Upper lobe of left lung (tissue), 4 donors: ENCODE data around the gene ZNG1B.
"Not testable (repeated sequence)": the region's sequence is repeated elsewhere in the genome, so short reads cannot be mapped to it uniquely, and the experiment has no call there.

ENCODE experiments used
- EP300 ChIP-seq, 4 donors: sonication (generic); formaldehyde crosslinking; IDR thresholded peaks; one replicate each; pipeline ENCODE4 v1.5.1; 2017; ENCODE audit warnings: antibody characterized with exemption in 4 of 4, control low read depth in 2 of 4
- POLR2AphosphoS5 ChIP-seq, 2 donors: sonication (generic); formaldehyde crosslinking; IDR thresholded peaks; one replicate each; pipeline ENCODE4 v1.5.1; 2017; ENCODE audit warnings: antibody characterized with exemption in 2 of 2
- TF ChIP-seq, protein P1 (sequence below), 6 experiments: fragments of 450-650 bp in 4 of 6; fragments of 200-600 bp in 2 of 6; sonication (generic) in 2 of 6; IDR thresholded peaks; one replicate each; pipeline ENCODE4 v1.5.1; 2016 to 2019; ENCODE audit warnings: antibody characterized with exemption in 6 of 6

DNA sequence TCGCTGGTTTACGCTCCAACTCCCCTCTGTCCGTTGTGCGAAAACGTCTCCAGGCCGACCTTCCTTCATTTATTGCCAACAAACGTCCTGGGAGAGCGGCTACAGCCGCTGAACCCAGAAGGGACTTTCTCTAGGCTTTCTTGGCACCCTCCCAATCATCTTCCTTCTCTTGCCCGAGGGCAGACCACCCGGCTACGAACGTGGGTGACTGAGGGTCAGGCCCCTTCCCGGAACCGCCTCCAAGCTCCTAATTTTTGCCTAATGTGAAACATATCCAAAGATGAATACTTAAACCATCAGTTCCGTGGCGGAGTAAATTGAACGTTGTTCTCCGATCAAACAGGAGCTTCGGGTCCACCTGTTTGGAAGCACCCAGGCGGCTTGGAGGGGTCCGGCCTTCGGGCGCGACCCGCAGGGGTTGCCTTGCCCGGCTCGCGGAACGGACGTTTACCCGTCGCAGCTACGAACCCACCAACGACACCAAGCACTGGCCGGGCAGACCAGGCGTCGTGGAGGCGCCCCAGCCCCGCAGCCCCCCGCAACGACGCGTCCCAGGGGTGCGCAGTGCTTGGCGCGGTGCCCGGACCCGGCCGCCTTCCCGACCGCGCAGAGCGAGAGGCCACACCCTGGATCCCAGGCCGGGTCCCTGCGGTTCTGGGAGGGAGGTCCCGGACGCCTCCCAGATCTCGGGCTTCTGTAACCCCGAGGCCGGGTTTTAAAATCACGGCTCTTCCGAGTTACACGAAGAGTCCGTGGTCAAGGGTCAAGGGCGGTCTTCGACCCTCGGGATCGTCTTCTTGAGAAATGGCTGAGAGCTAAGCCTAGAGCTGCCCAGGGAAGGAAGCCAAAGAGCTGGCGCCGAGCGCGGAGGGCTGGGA, 65.0 kb downstream of the ZNG1B start:
- TF ChIP-seq EP300, POLR2AphosphoS5 (IDR thresholded peaks at IDR 0.05): not testable (repeated sequence)
- TF ChIP-seq, protein P1, sequence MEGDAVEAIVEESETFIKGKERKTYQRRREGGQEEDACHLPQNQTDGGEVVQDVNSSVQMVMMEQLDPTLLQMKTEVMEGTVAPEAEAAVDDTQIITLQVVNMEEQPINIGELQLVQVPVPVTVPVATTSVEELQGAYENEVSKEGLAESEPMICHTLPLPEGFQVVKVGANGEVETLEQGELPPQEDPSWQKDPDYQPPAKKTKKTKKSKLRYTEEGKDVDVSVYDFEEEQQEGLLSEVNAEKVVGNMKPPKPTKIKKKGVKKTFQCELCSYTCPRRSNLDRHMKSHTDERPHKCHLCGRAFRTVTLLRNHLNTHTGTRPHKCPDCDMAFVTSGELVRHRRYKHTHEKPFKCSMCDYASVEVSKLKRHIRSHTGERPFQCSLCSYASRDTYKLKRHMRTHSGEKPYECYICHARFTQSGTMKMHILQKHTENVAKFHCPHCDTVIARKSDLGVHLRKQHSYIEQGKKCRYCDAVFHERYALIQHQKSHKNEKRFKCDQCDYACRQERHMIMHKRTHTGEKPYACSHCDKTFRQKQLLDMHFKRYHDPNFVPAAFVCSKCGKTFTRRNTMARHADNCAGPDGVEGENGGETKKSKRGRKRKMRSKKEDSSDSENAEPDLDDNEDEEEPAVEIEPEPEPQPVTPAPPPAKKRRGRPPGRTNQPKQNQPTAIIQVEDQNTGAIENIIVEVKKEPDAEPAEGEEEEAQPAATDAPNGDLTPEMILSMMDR (IDR thresholded peaks at IDR 0.05), result not testable (repeated sequence)
